GM23338 (cell line): Measurements from ENCODE around the gene ZIC2.

Experiments
- CREB1 ChIP-seq: fragments of 250-450 bp; sonication (Bioruptor Pico); IDR thresholded peaks from 2 replicates; pipeline ENCODE4 v1.5.0; 2020; ENCODE audit warnings: low read depth, mild to moderate bottlenecking, moderate library complexity
- EZH2 ChIP-seq: fragments of 200-600 bp; sonication (generic); IDR thresholded peaks from one replicate; pipeline ENCODE4 v1.8.0; 2017; ENCODE audit warnings: antibody characterized with exemption, mild to moderate bottlenecking, low read depth; ENCODE audit not compliant: unreplicated experiment
- EZH2phosphoT487 ChIP-seq: fragments of 200-600 bp; sonication (generic); IDR thresholded peaks from one replicate; pipeline ENCODE4 v1.8.1; 2018; ENCODE audit warnings: antibody characterized with exemption; ENCODE audit not compliant: unreplicated experiment
- JUNB ChIP-seq: IDR thresholded peaks from one replicate; pipeline ENCODE4 v1.6.1; 2016; ENCODE audit warnings: antibody characterized with exemption; ENCODE audit not compliant: unreplicated experiment
- POLR2AphosphoS5 ChIP-seq: IDR thresholded peaks from 2 replicates; pipeline ENCODE4 v1.6.1; 2016; ENCODE audit warnings: antibody characterized with exemption, low read depth
- TF ChIP-seq, protein P1 (sequence below), 2 experiments: fragments of 200-600 bp in 1 of 2; sonication (generic) in 1 of 2; conservative IDR thresholded peaks; 2 replicates each; pipeline versions ENCODE4 v1.5.1 to v1.6.1; 2016 to 2017; ENCODE audit warnings: antibody characterized with exemption in 2 of 2, low read depth in 2 of 2, mild to moderate bottlenecking in 2 of 2, moderate library complexity in 1 of 2

DNA sequence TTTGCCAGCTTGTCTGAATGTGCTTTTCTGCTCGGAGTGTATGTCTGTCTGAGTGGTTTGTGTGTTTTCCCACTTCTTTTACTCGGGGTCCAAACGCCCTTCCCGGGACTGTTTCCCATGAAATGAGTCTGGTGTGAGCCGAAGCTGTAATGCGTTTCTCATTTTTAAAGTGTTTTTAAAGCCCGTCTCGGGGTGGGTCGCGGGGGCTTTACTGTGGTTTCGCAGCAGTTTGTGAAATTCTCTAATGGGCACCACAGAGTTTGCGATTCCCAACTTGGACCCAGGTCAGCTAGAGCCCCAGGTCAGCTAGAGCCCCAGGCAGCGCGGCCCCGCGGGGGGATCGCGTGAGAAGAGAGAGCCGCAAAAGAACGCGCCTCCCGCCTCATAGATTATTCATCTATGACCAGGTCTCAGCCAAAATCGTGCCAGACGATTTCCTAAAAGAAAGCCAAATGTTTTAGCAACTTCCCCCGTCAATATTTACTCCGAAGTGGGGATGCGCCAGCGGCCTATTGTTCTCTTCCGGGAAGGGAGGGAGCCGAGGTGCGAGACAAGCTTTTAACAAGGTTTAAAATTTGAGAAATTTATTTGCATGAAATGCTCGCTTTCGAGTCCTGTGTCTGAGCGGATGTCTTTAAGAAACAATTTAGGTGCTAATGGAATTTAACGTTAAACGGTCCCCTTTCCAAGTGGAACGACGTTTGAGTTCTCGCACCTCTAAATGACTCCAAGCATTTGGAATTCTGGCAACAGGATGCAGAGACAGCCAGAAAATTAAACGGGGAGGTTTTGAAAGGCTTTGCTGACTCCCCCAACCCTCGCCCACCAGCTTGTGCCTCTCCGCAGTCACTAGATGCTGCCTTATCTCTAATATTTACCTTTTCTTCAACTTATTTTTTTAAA, 2.2 kb downstream of the ZIC2 start:
- TF ChIP-seq EZH2phosphoT487 (no peak), POLR2AphosphoS5 (no peak; the same call in 1 of the 2 replicates), EZH2 (no peak), JUNB (no peak), CREB1 (no peak)
- TF ChIP-seq, protein P1, sequence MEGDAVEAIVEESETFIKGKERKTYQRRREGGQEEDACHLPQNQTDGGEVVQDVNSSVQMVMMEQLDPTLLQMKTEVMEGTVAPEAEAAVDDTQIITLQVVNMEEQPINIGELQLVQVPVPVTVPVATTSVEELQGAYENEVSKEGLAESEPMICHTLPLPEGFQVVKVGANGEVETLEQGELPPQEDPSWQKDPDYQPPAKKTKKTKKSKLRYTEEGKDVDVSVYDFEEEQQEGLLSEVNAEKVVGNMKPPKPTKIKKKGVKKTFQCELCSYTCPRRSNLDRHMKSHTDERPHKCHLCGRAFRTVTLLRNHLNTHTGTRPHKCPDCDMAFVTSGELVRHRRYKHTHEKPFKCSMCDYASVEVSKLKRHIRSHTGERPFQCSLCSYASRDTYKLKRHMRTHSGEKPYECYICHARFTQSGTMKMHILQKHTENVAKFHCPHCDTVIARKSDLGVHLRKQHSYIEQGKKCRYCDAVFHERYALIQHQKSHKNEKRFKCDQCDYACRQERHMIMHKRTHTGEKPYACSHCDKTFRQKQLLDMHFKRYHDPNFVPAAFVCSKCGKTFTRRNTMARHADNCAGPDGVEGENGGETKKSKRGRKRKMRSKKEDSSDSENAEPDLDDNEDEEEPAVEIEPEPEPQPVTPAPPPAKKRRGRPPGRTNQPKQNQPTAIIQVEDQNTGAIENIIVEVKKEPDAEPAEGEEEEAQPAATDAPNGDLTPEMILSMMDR (conservative IDR thresholded peaks at IDR 0.05; ENCODE audit: low read depth in 2 of 2): no peak
